Liver (tissue), 10 donors: ENCODE results near the gene RUSC1. TPM values are rescaled to one million over a fixed set of nuclear protein-coding genes. Genes with fewer than 3 reads are reported as not detected.

Experiments used
- DNase-seq: peaks from one replicate; pipeline ENCODE4 v3.0.0-alpha.2; 2017; ENCODE audit warnings: low spot score
- H3K27ac ChIP-seq, 2 donors: one replicate each; pipeline ENCODE4 v1.7.0; 2013; ENCODE audit warnings: inconsistent platforms in 2 of 2, low read length in 2 of 2, control low read depth in 1 of 2, low read depth in 1 of 2, mild to moderate bottlenecking in 1 of 2
- H3K27me3 ChIP-seq, 4 donors: one replicate each; pipeline versions ENCODE4 v1.6.1 to v1.7.0; 2013; ENCODE audit warnings: low read length in 3 of 4, inconsistent platforms in 1 of 4, mild to moderate bottlenecking in 1 of 4, moderate library complexity in 1 of 4; ENCODE audit not compliant: control insufficient read depth in 4 of 4, insufficient read depth in 4 of 4
- H3K36me3 ChIP-seq, 4 donors: one replicate each; pipeline versions ENCODE4 v1.6.1 to v1.7.0; 2013; ENCODE audit warnings: low read length in 3 of 4, mild to moderate bottlenecking in 3 of 4, low read depth in 1 of 4, moderate library complexity in 1 of 4; ENCODE audit not compliant: control insufficient read depth in 4 of 4, insufficient read depth in 3 of 4
- H3K4me1 ChIP-seq, 4 donors: one replicate each; pipeline versions ENCODE4 v1.6.1 to v1.7.0; 2013; ENCODE audit warnings: low read length in 3 of 4, mild to moderate bottlenecking in 3 of 4, moderate library complexity in 1 of 4; ENCODE audit not compliant: control insufficient read depth in 4 of 4, insufficient read depth in 4 of 4
- H3K4me3 ChIP-seq, 3 donors: one replicate each; pipeline versions ENCODE4 v1.6.1 to v1.7.0; 2013; ENCODE audit warnings: low read length in 3 of 3, control low read depth in 1 of 3, low read depth in 1 of 3, mild to moderate bottlenecking in 1 of 3
- H3K9ac ChIP-seq, 2 donors: one replicate each; pipeline ENCODE4 v1.7.0; 2013; ENCODE audit warnings: low read length in 2 of 2, mild to moderate bottlenecking in 2 of 2, moderate library complexity in 2 of 2, control low read depth in 1 of 2, low read depth in 1 of 2
- H3K9me3 ChIP-seq, 4 donors: one replicate each; pipeline versions ENCODE4 v1.6.1 to v1.7.0; 2013; ENCODE audit warnings: low read length in 3 of 4; ENCODE audit not compliant: control insufficient read depth in 4 of 4
- FOXA2 ChIP-seq: IDR thresholded peaks from 2 replicates; pipeline ENCODE4 v1.6.1; 2016; ENCODE audit warnings: antibody characterized with exemption
- polyA plus RNA-seq, 2 donors: library from polyadenylated mRNA; stranded (reverse) in 1 of 2; unstranded in 1 of 2; fragments of 200-250 nt in 1 of 2; fragments of >200 nt in 1 of 2; fragmentation: Nextera tagmentation in 1 of 2; extraction: Ambion mirVana in 1 of 2; gene quantifications; one replicate each; pipeline versions ENCODE4 v1.2.1 to v1.2.3, GENCODE V29; 2013 to 2015
- small RNA-seq: library from RNA; depleted of rRNA; stranded (forward); fragments of <200 nt; gene quantifications from one replicate; pipeline ENCODE3, GENCODE V24; 2014
- total RNA-seq, 2 donors: library from RNA; depleted of rRNA; stranded (reverse); fragments of >200 nt; gene quantifications; one replicate each; pipeline ENCODE4 v1.2.3, GENCODE V29; 2014
- donor health status: healthy.
- donor health status: healthy.
- donor health status: healthy.
- donor health status: healthy.
- donor health status: healthy.

The RUSC1 gene
- total and polyA plus RNA-seq, 4 donors: 3.9 to 6.7 (median 5.7) TPM

DNA sequence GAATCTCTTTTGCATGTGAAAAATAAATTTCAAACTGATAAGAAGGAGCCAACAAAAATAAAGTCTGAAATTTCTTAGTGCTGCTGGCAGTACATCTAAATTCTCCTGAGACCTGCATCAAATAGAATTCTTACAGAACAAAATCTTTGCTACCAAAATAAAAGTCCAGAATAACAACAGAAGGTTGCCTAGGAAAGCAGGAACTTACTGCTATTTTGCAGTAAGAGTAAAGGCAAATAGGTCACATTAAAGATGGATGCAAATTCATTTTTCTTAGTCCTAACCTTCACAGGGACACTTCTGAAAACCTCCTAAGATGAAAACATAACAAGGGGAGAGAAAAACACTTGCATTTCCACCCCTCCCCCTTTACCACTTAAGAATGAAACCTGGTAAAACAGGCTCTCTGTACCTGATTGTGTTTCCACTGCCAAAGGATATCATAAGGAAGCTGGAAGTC is 59.0 kb downstream of the RUSC1 start:
- Histone ChIP-seq H3K4me1 (no peaks in the 10 kb centered on the region), H3K4me3 (no peak overlapping the region), H3K9me3 (no peaks in the 10 kb centered on the region), H3K9ac (no peak overlapping the region), H3K36me3 (peaks cover 8 to 44% (median 32%) of the 10 kb centered on the region in 4 donors), H3K27me3 (no peaks in the 10 kb centered on the region), H3K27ac (no peak overlapping the region)
- TF ChIP-seq FOXA2: no peak
- DNase-seq: no peak

Small RNA genes within 50 kb of the gene (small RNA-seq; reads per million reads assigned to genes)
- gene RNU6-106P: not detected

Other genes starting within 250 kb of the RUSC1 start
- gene EFNA3, start 242.1 kb upstream of the RUSC1 start, total RNA-seq: under 1 TPM; 0.47 to 0.75 TPM
- gene EFNA3, start 242.1 kb upstream of the RUSC1 start, polyA plus RNA-seq: 1 to 10 TPM; 1.4 to 3.7 TPM
- gene EFNA1, start 193.0 kb upstream of the RUSC1 start, total RNA-seq: 100 to 1,000 TPM in 1 of 2 donors, 10 to 100 TPM in 1; 58.6 to 180 TPM
- 100 to 1,000 TPM; 177 to 236 TPM for gene EFNA1, start 193.0 kb upstream of the RUSC1 start, polyA plus RNA-seq
- gene SLC50A1, start 185.0 kb upstream of the RUSC1 start, total RNA-seq: 10 to 100 TPM; 12.7 to 23.3 TPM
- gene SLC50A1, start 185.0 kb upstream of the RUSC1 start, polyA plus RNA-seq: 10 to 100 TPM; 17.3 to 19.1 TPM
- gene DPM3, start 180.4 kb upstream of the RUSC1 start, total RNA-seq: 10 to 100 TPM; 27.3 to 62.4 TPM
- gene DPM3, start 180.4 kb upstream of the RUSC1 start, polyA plus RNA-seq: 100 to 1,000 TPM in 1 of 2 donors, 10 to 100 TPM in 1; 75.8 to 134 TPM
- gene KRTCAP2, start 147.6 kb upstream of the RUSC1 start, total RNA-seq: 10 to 100 TPM; 49.8 TPM
- gene KRTCAP2, start 147.6 kb upstream of the RUSC1 start, polyA plus RNA-seq: 100 to 1,000 TPM; 150 to 224 TPM
- under 1 TPM; 0.14 to 0.17 TPM for gene TRIM46, start 147.0 kb upstream of the RUSC1 start, total RNA-seq
- under 1 TPM; 0.07 to 0.11 TPM for gene TRIM46, start 147.0 kb upstream of the RUSC1 start, polyA plus RNA-seq
- 1 to 10 TPM; 4.0 to 6.9 TPM for gene THBS3, start 113.0 kb upstream of the RUSC1 start, total RNA-seq
- 1 to 10 TPM; 3.1 to 4.3 TPM for gene THBS3, start 113.0 kb upstream of the RUSC1 start, polyA plus RNA-seq
- 10 to 100 TPM; 19.6 to 26.4 TPM for gene MTX1, start 112.2 kb upstream of the RUSC1 start, total RNA-seq
- gene MTX1, start 112.2 kb upstream of the RUSC1 start, polyA plus RNA-seq: 10 to 100 TPM; 30.5 to 38.4 TPM
- 1 to 10 TPM; 3.3 to 3.8 TPM for gene ENTREP3, start 65.4 kb upstream of the RUSC1 start, total RNA-seq
- gene ENTREP3, start 65.4 kb upstream of the RUSC1 start, polyA plus RNA-seq: 1 to 10 TPM; 2.8 to 7.9 TPM
- gene SCAMP3, start 58.5 kb upstream of the RUSC1 start, total RNA-seq: 10 to 100 TPM; 14.9 to 22.7 TPM
- gene SCAMP3, start 58.5 kb upstream of the RUSC1 start, polyA plus RNA-seq: 10 to 100 TPM; 40.7 to 47.0 TPM
- 10 to 100 TPM; 16.5 to 28.2 TPM for gene CLK2, start 47.4 kb upstream of the RUSC1 start, total RNA-seq
- 10 to 100 TPM in 1 of 2 donors, 1 to 10 TPM in 1; 8.3 to 13.2 TPM for gene CLK2, start 47.4 kb upstream of the RUSC1 start, polyA plus RNA-seq
- 1 to 10 TPM in 1 of 2 donors, under 1 TPM in 1; 0.84 to 1.5 TPM for gene HCN3, start 43.4 kb upstream of the RUSC1 start, total RNA-seq
- 1 to 10 TPM in 1 of 2 donors, under 1 TPM in 1; 0.33 to 1.0 TPM for gene HCN3, start 43.4 kb upstream of the RUSC1 start, polyA plus RNA-seq
- gene PKLR, start 19.5 kb upstream of the RUSC1 start, total RNA-seq: 10 to 100 TPM; 39.2 to 56.1 TPM
- 10 to 100 TPM; 10.4 to 41.9 TPM for gene PKLR, start 19.5 kb upstream of the RUSC1 start, polyA plus RNA-seq
- 100 to 1,000 TPM; 288 to 370 TPM for gene FDPS, start 12.0 kb upstream of the RUSC1 start, total RNA-seq
- 100 to 1,000 TPM; 176 to 211 TPM for gene FDPS, start 12.0 kb upstream of the RUSC1 start, polyA plus RNA-seq
- 10 to 100 TPM; 13.7 to 30.3 TPM for gene ASH1L, start 241.9 kb downstream of the RUSC1 start, total RNA-seq
- 10 to 100 TPM in 1 of 2 donors, 1 to 10 TPM in 1; 3.9 to 14.1 TPM for gene ASH1L, start 241.9 kb downstream of the RUSC1 start, polyA plus RNA-seq